OCI-LY1 (cell line): ENCODE results near the gene DCDC2.

Experiments
- H2AFZ ChIP-seq: fragments of 200-600 bp; sonication (generic), shearing (Covaris generic); 2 replicates; pipeline ENCODE4 v1.6.0; 2014; ENCODE audit warnings: antibody characterized with exemption, mild to moderate bottlenecking, low read length
- H3F3A ChIP-seq: fragments of 200-600 bp; sonication (generic), shearing (Covaris generic); 2 replicates; pipeline ENCODE4 v1.6.0; 2014; ENCODE audit warnings: mild to moderate bottlenecking, antibody characterized with exemption, low read length, moderate library complexity; ENCODE audit not compliant: insufficient read depth
- H3K27ac ChIP-seq: fragments of 200-600 bp; sonication (generic); 2 replicates; pipeline ENCODE4 v1.5.1; 2014; ENCODE audit warnings: low read length, mixed run types, mild to moderate bottlenecking, low read depth; ENCODE audit not compliant: poor library complexity, severe bottlenecking
- H3K27me3 ChIP-seq: fragments of 200-600 bp; sonication (generic); 2 replicates; pipeline ENCODE4 v1.6.0; 2014; ENCODE audit warnings: antibody characterized with exemption, mild to moderate bottlenecking, low read length, moderate library complexity; ENCODE audit not compliant: insufficient read depth
- H3K36me3 ChIP-seq: fragments of 200-600 bp; sonication (generic); 2 replicates; pipeline ENCODE4 v1.6.1; 2014; ENCODE audit warnings: mild to moderate bottlenecking, antibody characterized with exemption, low read length, moderate library complexity, mixed read lengths; ENCODE audit not compliant: insufficient read depth
- H3K4me1 ChIP-seq: fragments of 200-600 bp; sonication (generic); 2 replicates; pipeline ENCODE4 v1.5.1; 2014; ENCODE audit warnings: mild to moderate bottlenecking, low read length, moderate library complexity; ENCODE audit not compliant: insufficient read depth, severe bottlenecking
- H3K4me2 ChIP-seq: fragments of 200-600 bp; sonication (generic), shearing (Covaris generic); 2 replicates; pipeline ENCODE4 v1.6.1; 2014; ENCODE audit warnings: low read length
- H3K4me3 ChIP-seq: fragments of 200-600 bp; sonication (generic); 2 replicates; pipeline ENCODE4 v1.5.1; 2014; ENCODE audit warnings: low read length, low read depth, mild to moderate bottlenecking, mixed read lengths; ENCODE audit not compliant: poor library complexity, severe bottlenecking
- H3K79me2 ChIP-seq: fragments of 200-600 bp; shearing (Covaris generic); 2 replicates; pipeline ENCODE4 v1.6.1; 2016; ENCODE audit warnings: mixed run types, low read length, mixed read lengths; ENCODE audit not compliant: insufficient read depth
- H3K9ac ChIP-seq: fragments of 200-600 bp; sonication (generic), shearing (Covaris generic); 2 replicates; pipeline ENCODE4 v1.6.1; 2014; ENCODE audit warnings: mild to moderate bottlenecking, low read length, mixed read lengths
- H3K9me2 ChIP-seq: fragments of 200-600 bp; sonication (generic), shearing (Covaris generic); 2 replicates; pipeline ENCODE4 v1.6.1; 2014; ENCODE audit warnings: low read depth, mild to moderate bottlenecking, low read length, mixed read lengths
- H3K9me3 ChIP-seq: fragments of 200-600 bp; shearing (Covaris generic); 2 replicates; pipeline ENCODE4 v1.6.1; 2014; ENCODE audit warnings: low read length, mixed read lengths
- H4K20me1 ChIP-seq: fragments of 200-600 bp; sonication (generic), shearing (Covaris generic); 2 replicates; pipeline ENCODE4 v1.6.0; 2016; ENCODE audit warnings: mild to moderate bottlenecking, low read length; ENCODE audit not compliant: insufficient read depth
- CTCF ChIP-seq: fragments of 200-600 bp; sonication (generic), shearing (Covaris generic); IDR thresholded peaks from 2 replicates; pipeline ENCODE4 v1.5.1; 2017; ENCODE audit warnings: mild to moderate bottlenecking, antibody characterized with exemption, low read length, moderate library complexity, mixed read lengths
- EZH2 ChIP-seq: fragments of 200-600 bp; sonication (generic), shearing (Covaris generic); IDR thresholded peaks from 2 replicates; pipeline ENCODE4 v1.8.0; 2017; ENCODE audit warnings: borderline replicate concordance, mixed run types, mild to moderate bottlenecking, antibody characterized with exemption, low read length, moderate library complexity, mixed read lengths

DCDC2 gene

GRCh38 chr6:24149836-24150235, 208.0 kb downstream of the DCDC2 start:
- no peaks in the 10 kb centered on the region for H3K36me3 ChIP-seq
- H2AFZ ChIP-seq: no peak overlapping the region
- H3K9me2 ChIP-seq: no peaks in the 10 kb centered on the region
- no peaks in the 10 kb centered on the region for H3K27me3 ChIP-seq
- H3K4me2 ChIP-seq: no peak overlapping the region
- H3K79me2 ChIP-seq: no peaks in the 10 kb centered on the region
- H3K4me3 ChIP-seq: no peak overlapping the region
- no peak overlapping the region for H3K27ac ChIP-seq
- H3K9ac ChIP-seq: no peak overlapping the region
- no peaks in the 10 kb centered on the region for H3K4me1 ChIP-seq
- no peaks in the 10 kb centered on the region for H4K20me1 ChIP-seq
- H3F3A ChIP-seq: no peaks in the 10 kb centered on the region
- TF ChIP-seq EZH2 (no peak), CTCF (no peak)
- no peaks in the 10 kb centered on the region for H3K9me3 ChIP-seq

GRCh38 chr6:24149296-24149695, 208.6 kb downstream of the DCDC2 start:
- H3K9me3 ChIP-seq: no peaks in the 10 kb centered on the region
- TF ChIP-seq EZH2: no peak
- no peak for TF ChIP-seq CTCF

GRCh38 chr6:24148684-24149083, 209.2 kb downstream of the DCDC2 start:
- no peak overlapping the region for H2AFZ ChIP-seq

More at GRCh38 chr6:24149296-24149695, 208.6 kb downstream of the DCDC2 start:
- H3K79me2 ChIP-seq: no peaks in the 10 kb centered on the region
- H3K4me2 ChIP-seq: no peak overlapping the region
- H3F3A ChIP-seq: no peaks in the 10 kb centered on the region
- H3K9ac ChIP-seq: no peak overlapping the region
- no peak overlapping the region for H3K4me3 ChIP-seq
- no peak overlapping the region for H3K27ac ChIP-seq
- no peaks in the 10 kb centered on the region for H3K4me1 ChIP-seq
- no peaks in the 10 kb centered on the region for H3K27me3 ChIP-seq
- no peaks in the 10 kb centered on the region for H4K20me1 ChIP-seq
- H3K36me3 ChIP-seq: no peaks in the 10 kb centered on the region
- H3K9me2 ChIP-seq: no peaks in the 10 kb centered on the region
- H2AFZ ChIP-seq: no peak overlapping the region

More at GRCh38 chr6:24148684-24149083, 209.2 kb downstream of the DCDC2 start:
- Histone ChIP-seq H3K9me2 (no peaks in the 10 kb centered on the region), H3K4me3 (no peak overlapping the region), H3K4me2 (no peak overlapping the region), H3K27me3 (no peaks in the 10 kb centered on the region), H4K20me1 (no peaks in the 10 kb centered on the region), H3K9me3 (no peaks in the 10 kb centered on the region), H3K27ac (no peak overlapping the region), H3K9ac (no peak overlapping the region), H3F3A (no peaks in the 10 kb centered on the region), H3K36me3 (no peaks in the 10 kb centered on the region), H3K79me2 (no peaks in the 10 kb centered on the region), H3K4me1 (no peaks in the 10 kb centered on the region)
- TF ChIP-seq CTCF: no peak
- no peak for TF ChIP-seq EZH2
